K562 (cell line): Measurements from ENCODE around the gene TIGIT. TPM values are rescaled to one million over a fixed set of nuclear protein-coding genes. Genes with fewer than 3 reads are reported as not detected.

ENCODE experiments used
- ATAC-seq: fragments of 200-7000 bp; cut with Tn5 transposase; 3 replicates; pipeline ENCODE4 v1.9.1; 2020; ENCODE audit warnings: moderate library complexity
- BruUV-seq: library from RNA; stranded (reverse); fragments of 400-500 nt; replicated peaks from 2 replicates; lab custom pipeline; 2021; lab: Mats Ljungman, UMichigan
- CTCF ChIA-PET: fragments of 300-600 bp; formaldehyde crosslinking; extraction: SDS; loops from one replicate; lab custom pipeline; 2021; ENCODE audit warnings: low intra/inter-chr PET ratio; lab: Yijun Ruan, JAX
- POLR2A ChIA-PET: fragments of 300-600, 350-650 bp; sonication (Branson Sonifier 250); formaldehyde crosslinking; extraction: SDS; loops from one replicate; lab custom pipeline; 2021; ENCODE audit warnings: antibody characterized with exemption, inconsistent platforms; lab: Yijun Ruan, JAX
- DNase-seq, 4 experiments: peaks; one replicate each; pipeline versions ENCODE4 v3.0.0 to v3.0.0-alpha.2; 2011 to 2018; ENCODE audit warnings: low spot score in 3 of 4, mixed read lengths in 3 of 4; ENCODE audit errors: extremely low read depth in 1 of 4
- FAIRE-seq: peaks from 2 replicates; lab custom pipeline; 2011; peaks lifted over from hg19 to GRCh38; lab: Jason Lieb, UNC
- H2AFZ ChIP-seq: 2 replicates; pipeline ENCODE4 v1.6.0; 2011; ENCODE audit warnings: low read depth, low read length, control low read depth, inconsistent platforms
- H3K27ac ChIP-seq: fragments of 200-600 bp; 3 replicates; pipeline ENCODE4 v1.8.0; 2011; ENCODE audit warnings: low read depth, mild to moderate bottlenecking, control low read depth, inconsistent platforms, low read length, moderate library complexity, mixed read lengths; ENCODE audit errors: extremely low read depth
- H3K27me3 ChIP-seq, 2 experiments: fragments of 300-600 bp in 1 of 2; 2 replicates in 1 of 2; 3 replicates in 1 of 2; pipeline versions ENCODE4 v1.6.0 to v1.8.0; 2011; ENCODE audit warnings: inconsistent platforms in 2 of 2, low read length in 2 of 2, mild to moderate bottlenecking in 1 of 2, mixed read lengths in 1 of 2, moderate library complexity in 1 of 2; ENCODE audit not compliant: control insufficient read depth in 2 of 2, insufficient read depth in 2 of 2
- H3K36me3 ChIP-seq: fragments of 300-600 bp; 3 replicates; pipeline ENCODE4 v1.8.0; 2011; ENCODE audit warnings: mild to moderate bottlenecking, low read length, inconsistent platforms; ENCODE audit not compliant: control insufficient read depth, insufficient read depth
- H3K4me1 ChIP-seq, 2 experiments: fragments of 200-600 bp in 1 of 2; replicated peaks in 1 of 2; 2 replicates in 1 of 2; 3 replicates in 1 of 2; pipeline versions ENCODE4 v1.5.1 to v1.8.0; 2011; ENCODE audit warnings: inconsistent platforms in 2 of 2, low read length in 2 of 2, mild to moderate bottlenecking in 1 of 2, mixed read lengths in 1 of 2, moderate library complexity in 1 of 2; ENCODE audit not compliant: control insufficient read depth in 2 of 2, insufficient read depth in 2 of 2
- H3K4me2 ChIP-seq: 2 replicates; pipeline ENCODE4 v1.6.1; 2011; ENCODE audit warnings: low read length, control low read depth, inconsistent platforms, mixed read lengths; ENCODE audit not compliant: insufficient read depth
- H3K4me3 ChIP-seq: fragments of 200-600 bp; sonication (generic), shearing (Covaris generic); 2 replicates; pipeline ENCODE4 v1.5.1; 2016; ENCODE audit warnings: control low read depth, inconsistent platforms
- H3K79me2 ChIP-seq: fragments of 200-600 bp; 3 replicates; pipeline ENCODE4 v1.8.0; 2011; ENCODE audit warnings: low read length, inconsistent platforms; ENCODE audit not compliant: control insufficient read depth, insufficient read depth
- H3K9ac ChIP-seq, 2 experiments: 2 replicates each; pipeline versions ENCODE4 v1.6.0 to v1.6.1; 2011; ENCODE audit warnings: low read depth in 2 of 2, low read length in 2 of 2, control low read depth in 1 of 2, inconsistent platforms in 1 of 2, mild to moderate bottlenecking in 1 of 2, mixed read lengths in 1 of 2; ENCODE audit not compliant: insufficient read depth in 1 of 2
- H3K9me1 ChIP-seq: one replicate; pipeline ENCODE4 v1.6.0; 2011; ENCODE audit warnings: inconsistent platforms, mild to moderate bottlenecking, low read length, moderate library complexity; ENCODE audit not compliant: control insufficient read depth, insufficient read depth
- H3K9me3 ChIP-seq: replicated peaks from 2 replicates; pipeline ENCODE4 v1.5.1; 2011; ENCODE audit warnings: low read depth, low read length, inconsistent platforms; ENCODE audit not compliant: control insufficient read depth, insufficient read depth
- H4K20me1 ChIP-seq: replicated peaks from 2 replicates; pipeline ENCODE4 v1.6.1; 2011; ENCODE audit warnings: low read length, inconsistent platforms, mixed read lengths; ENCODE audit not compliant: control insufficient read depth, insufficient read depth
- ATF3 ChIP-seq, 2 experiments: fragments of 450-650 bp in 1 of 2; sonication (generic) in 1 of 2; formaldehyde crosslinking in 1 of 2; IDR thresholded peaks in 1 of 2; conservative IDR thresholded peaks in 1 of 2; 2 replicates each; pipeline versions ENCODE4 v1.6.1 to v1.8.1; 2016 to 2023; ENCODE audit warnings: mild to moderate bottlenecking in 2 of 2, moderate library complexity in 2 of 2, inconsistent platforms in 1 of 2, missing genetic modification reagents in 1 of 2
- BRF2 ChIP-seq: IDR thresholded peaks from 3 replicates; pipeline ENCODE4 v1.6.1; 2011; ENCODE audit warnings: borderline replicate concordance, mild to moderate bottlenecking; ENCODE audit not compliant: insufficient read length, insufficient read depth
- DMBX1 ChIP-seq: fragments of 250-450 bp; sonication (Bioruptor Pico); IDR thresholded peaks from 2 replicates; pipeline ENCODE4 v1.8.0; 2022; ENCODE audit warnings: inconsistent platforms, mild to moderate bottlenecking, moderate library complexity, borderline replicate concordance
- ERF ChIP-seq: fragments of 450-650 bp; formaldehyde crosslinking; IDR thresholded peaks from 2 replicates; pipeline ENCODE4 v1.4.0; 2020; ENCODE audit warnings: mild to moderate bottlenecking, mixed read lengths
- FOXA1 ChIP-seq: fragments of 450-650 bp; IDR thresholded peaks from 2 replicates; pipeline ENCODE4 v1.6.1; 2016; ENCODE audit warnings: mild to moderate bottlenecking, borderline replicate concordance
- LEF1 ChIP-seq: fragments of 450-650 bp; IDR thresholded peaks from 2 replicates; pipeline ENCODE4 v1.6.1; 2016; ENCODE audit warnings: mild to moderate bottlenecking
- MECOM ChIP-seq: fragments of 250-450 bp; sonication (Bioruptor Pico); IDR thresholded peaks from 2 replicates; pipeline ENCODE4 v1.8.0; 2022; ENCODE audit warnings: inconsistent platforms
- NRF1 ChIP-seq, 2 experiments: fragments of 450-650 bp; IDR thresholded peaks in 1 of 2; conservative IDR thresholded peaks in 1 of 2; 2 replicates each; pipeline ENCODE4 v1.6.1; 2014; ENCODE audit warnings: mild to moderate bottlenecking in 2 of 2
- SAP30 ChIP-seq: fragments of 200-600 bp; sonication (generic); IDR thresholded peaks from 2 replicates; pipeline ENCODE4 v1.6.1; 2012; ENCODE audit warnings: borderline replicate concordance, low read depth, mild to moderate bottlenecking, moderate library complexity, low read length, control low read depth, inconsistent platforms; ENCODE audit not compliant: insufficient read depth, poor library complexity, severe bottlenecking
- SUPT5H ChIP-seq: fragments of 450-650 bp; IDR thresholded peaks from 2 replicates; pipeline ENCODE4 v1.6.1; 2016
- ZNF217 ChIP-seq: sonication (generic); formaldehyde crosslinking; IDR thresholded peaks from 2 replicates; pipeline ENCODE4 v1.8.0; 2022; ENCODE audit warnings: mild to moderate bottlenecking, missing genetic modification reagents
- ZNF232 ChIP-seq: sonication (generic); formaldehyde crosslinking; IDR thresholded peaks from 2 replicates; pipeline ENCODE4 v1.8.0; 2022; ENCODE audit warnings: mild to moderate bottlenecking, missing genetic modification reagents
- ZNF263 ChIP-seq: sonication (generic); formaldehyde crosslinking; IDR thresholded peaks from 2 replicates; pipeline ENCODE4 v1.8.0; 2022; ENCODE audit warnings: mild to moderate bottlenecking, missing genetic modification reagents, borderline replicate concordance
- ZNF431 ChIP-seq: sonication (generic); formaldehyde crosslinking; IDR thresholded peaks from 2 replicates; pipeline ENCODE4 v1.8.0; 2022; ENCODE audit warnings: mild to moderate bottlenecking, missing genetic modification reagents
- ZNF57 ChIP-seq: fragments of 450-650 bp; formaldehyde crosslinking; IDR thresholded peaks from 2 replicates; pipeline ENCODE4 v1.4.0; 2020; ENCODE audit warnings: mild to moderate bottlenecking, moderate library complexity
- WGBS: fragments of 100-300 bp; shearing (Covaris generic); methylation state at CpG from one replicate; pipeline ENCODE4 v1.1.6; 2016; ENCODE audit warnings: low coverage, mixed read lengths; ENCODE audit not compliant: insufficient coverage; ENCODE audit errors: missing lambda C conversion rate; 5-methylcytosine and 5-hydroxymethylcytosine counted together
- in situ Hi-C: fragments of 300-500 bp; cut with MboI; formaldehyde crosslinking; loops from 4 replicates; pipeline ENCODE4 v1.15.0; 2018; ENCODE audit warnings: inconsistent platforms, mixed read lengths
- intact Hi-C: fragments of 100-400 bp; cut with micrococcal nuclease; formaldehyde crosslinking; loops from 2 replicates; pipeline ENCODE4 v1.14.2; 2022
- polyA plus RNA-seq, 8 experiments: library from polyadenylated mRNA; depleted of rRNA in 4 of 8; stranded (reverse) in 5 of 8; unstranded in 3 of 8; fragments of >200 nt; fragmentation: Nextera tagmentation in 2 of 8; fragmentation: Illumina TruSeq in 1 of 8; extraction: Ambion mirVana in 2 of 8; extraction: Trizol in 1 of 8; gene quantifications; 2 replicates each; pipeline versions ENCODE4 v1.2.1 to v1.2.3, GENCODE V29; 2011 to 2014; ENCODE audit warnings: inconsistent platforms in 1 of 8, missing spikeins in 1 of 8
- total RNA-seq, 7 experiments: library from RNA; depleted of rRNA in 6 of 7; stranded (reverse); fragments of >200 nt in 6 of 7; fragmentation: Illumina TruSeq in 2 of 7; extraction: Trizol in 2 of 7; gene quantifications; 2 replicates each; pipeline versions ENCODE4 v1.2.1 to v1.2.3, GENCODE V29; 2011 to 2021; ENCODE audit warnings: low replicate concordance in 1 of 7

The TIGIT gene
- total and polyA plus RNA-seq, 9 of the 15 experiments (the other 6 are each of a cell fraction or from before 2014, with no cell fraction given): 0.11 TPM; not detected in 8

- intact Hi-C loops: no loop called here
Measured at GRCh38 chr3:114338651-114339357, 45.0 kb downstream of the TIGIT start.

GRCh38 chr3:114344492-114344891 lies 50.7 kb downstream of the TIGIT start:
- WGBS: 0% methylated on average over 1 of the region's 1 CpG
- CTCF ChIA-PET: no interaction called here
- DNase-seq: no peak
- H3K27ac ChIP-seq: no peak overlapping the region
- ATAC-seq: no peak
- POLR2A ChIA-PET: no interaction called here
- no peaks in the 10 kb centered on the region for H3K4me1 ChIP-seq
- H4K20me1 ChIP-seq: no peaks in the 10 kb centered on the region
- in situ Hi-C loops (no loop called here), intact Hi-C loops (no loop called here)
- no peak overlapping the region for H2AFZ ChIP-seq
- no peak for FAIRE-seq
- no peaks in the 10 kb centered on the region for H3K9me3 ChIP-seq
- no peak overlapping the region for H3K9ac ChIP-seq
- H3K4me3 ChIP-seq: no peak overlapping the region
- H3K9me1 ChIP-seq: no peaks in the 10 kb centered on the region
- no peaks in the 10 kb centered on the region for H3K36me3 ChIP-seq
- H3K4me2 ChIP-seq: no peak overlapping the region
- no peaks in the 10 kb centered on the region for H3K27me3 ChIP-seq
- BruUV-seq: no TSS peak
- H3K79me2 ChIP-seq: no peaks in the 10 kb centered on the region
- no peak for TF ChIP-seq ZNF263 (CRISPR knock-in tag)
- TF ChIP-seq DMBX1: no peak
- no peak for TF ChIP-seq LEF1
- no peak for TF ChIP-seq SAP30
- no peak for TF ChIP-seq ZNF217
- no peak for TF ChIP-seq ZNF232 (CRISPR knock-in tag)
- TF ChIP-seq ERF (CRISPR knock-in tag): no peak
- no peak for TF ChIP-seq ATF3 (IDR thresholded peaks at IDR 0.05)
- no peak for TF ChIP-seq ATF3 (CRISPR knock-in tag; conservative IDR thresholded peaks at IDR 0.05)
- TF ChIP-seq FOXA1: no peak
- TF ChIP-seq MECOM (CRISPR knock-in tag): no peak
- TF ChIP-seq ZNF57 (CRISPR knock-in tag): no peak
- no peak for TF ChIP-seq BRF2
- TF ChIP-seq ZNF431 (CRISPR knock-in tag): no peak

More at GRCh38 chr3:114338651-114339357, 45.0 kb downstream of the TIGIT start:
- no TSS peak for BruUV-seq
- 25% methylated on average over 18 of the region's 19 CpGs for WGBS
- peak in 1 of 2 experiments; percentile 30; a peak in 1 of 4 replicates for TF ChIP-seq NRF1 (conservative IDR thresholded peaks at IDR 0.05 in 1 of 2, IDR thresholded peaks at IDR 0.05 in 1 of 2)
- no peak for TF ChIP-seq SUPT5H
- H3K9ac ChIP-seq: no peak overlapping the region
- ChIA-PET POLR2A (no interaction called here), CTCF (no interaction called here)
- no peak overlapping the region for H2AFZ ChIP-seq
- no peak overlapping the region for H3K4me2 ChIP-seq
- H3K4me3 ChIP-seq: no peak overlapping the region
- no peak for ATAC-seq
- no peaks in the 10 kb centered on the region for H3K79me2 ChIP-seq
- no peak overlapping the region for H3K27ac ChIP-seq
- no peaks in the 10 kb centered on the region for H3K4me1 ChIP-seq
- in situ Hi-C loops: no loop called here
- DNase-seq: no peak
- no peaks in the 10 kb centered on the region for H3K27me3 ChIP-seq
- no peak for FAIRE-seq
- H3K9me3 ChIP-seq: no peaks in the 10 kb centered on the region
- no peaks in the 10 kb centered on the region for H3K36me3 ChIP-seq
- no peaks in the 10 kb centered on the region for H3K9me1 ChIP-seq
- no peaks in the 10 kb centered on the region for H4K20me1 ChIP-seq
